Head of caudate nucleus (tissue), 42 donors: ENCODE results near the gene PHYKPL.

Experiments
- DNase-seq, 42 donors: peaks; one replicate each; pipeline versions ENCODE4 v3.0.0 to v3.0.0-alpha.2; 2020 to 2021; ENCODE audit warnings: mixed read lengths in 7 of 42
- intact Hi-C: fragments of 100-400 bp; cut with DNase I; formaldehyde crosslinking; loops from one replicate; pipeline ENCODE4 v1.15.0; 2022

Gene PHYKPL

DNA sequence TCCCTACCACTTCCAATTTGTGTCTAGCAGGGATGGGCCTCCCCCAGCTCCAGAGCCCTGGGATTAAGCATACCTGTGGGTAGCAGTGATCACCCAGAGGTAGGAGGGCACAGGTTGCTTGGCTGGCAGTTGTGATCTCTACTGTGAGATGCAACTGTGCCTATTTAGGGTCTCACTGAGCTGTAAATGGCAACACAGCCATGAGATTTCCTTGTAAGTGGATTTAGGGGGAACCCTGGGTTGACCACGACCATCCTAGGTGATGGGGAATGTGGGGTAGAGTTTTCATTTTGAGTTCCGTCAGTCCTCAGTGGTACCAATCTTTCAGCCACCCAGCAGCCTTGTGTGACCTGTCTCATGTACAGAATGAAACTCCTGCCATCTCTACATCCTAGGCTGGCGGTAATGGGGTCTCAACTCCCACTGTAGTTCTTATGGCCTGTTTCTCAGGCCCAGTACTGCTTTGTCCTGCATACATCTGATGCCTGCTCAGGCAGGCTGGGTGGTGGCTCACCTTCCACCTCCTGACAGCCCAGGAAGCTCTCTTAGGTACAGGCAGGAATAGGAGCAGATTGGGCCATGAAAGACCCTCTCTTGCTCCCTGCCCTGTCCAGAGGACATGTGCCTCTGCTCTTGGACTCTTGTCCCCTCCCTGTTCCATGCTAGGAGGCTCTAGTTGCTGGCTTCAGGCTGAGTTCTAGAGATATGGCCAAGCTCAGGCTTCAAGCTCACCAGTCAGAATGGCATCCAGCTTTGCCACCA, 20.2 kb downstream of the PHYKPL start:
- intact Hi-C loops: no loop called here
- DNase-seq: no peak

DNA sequence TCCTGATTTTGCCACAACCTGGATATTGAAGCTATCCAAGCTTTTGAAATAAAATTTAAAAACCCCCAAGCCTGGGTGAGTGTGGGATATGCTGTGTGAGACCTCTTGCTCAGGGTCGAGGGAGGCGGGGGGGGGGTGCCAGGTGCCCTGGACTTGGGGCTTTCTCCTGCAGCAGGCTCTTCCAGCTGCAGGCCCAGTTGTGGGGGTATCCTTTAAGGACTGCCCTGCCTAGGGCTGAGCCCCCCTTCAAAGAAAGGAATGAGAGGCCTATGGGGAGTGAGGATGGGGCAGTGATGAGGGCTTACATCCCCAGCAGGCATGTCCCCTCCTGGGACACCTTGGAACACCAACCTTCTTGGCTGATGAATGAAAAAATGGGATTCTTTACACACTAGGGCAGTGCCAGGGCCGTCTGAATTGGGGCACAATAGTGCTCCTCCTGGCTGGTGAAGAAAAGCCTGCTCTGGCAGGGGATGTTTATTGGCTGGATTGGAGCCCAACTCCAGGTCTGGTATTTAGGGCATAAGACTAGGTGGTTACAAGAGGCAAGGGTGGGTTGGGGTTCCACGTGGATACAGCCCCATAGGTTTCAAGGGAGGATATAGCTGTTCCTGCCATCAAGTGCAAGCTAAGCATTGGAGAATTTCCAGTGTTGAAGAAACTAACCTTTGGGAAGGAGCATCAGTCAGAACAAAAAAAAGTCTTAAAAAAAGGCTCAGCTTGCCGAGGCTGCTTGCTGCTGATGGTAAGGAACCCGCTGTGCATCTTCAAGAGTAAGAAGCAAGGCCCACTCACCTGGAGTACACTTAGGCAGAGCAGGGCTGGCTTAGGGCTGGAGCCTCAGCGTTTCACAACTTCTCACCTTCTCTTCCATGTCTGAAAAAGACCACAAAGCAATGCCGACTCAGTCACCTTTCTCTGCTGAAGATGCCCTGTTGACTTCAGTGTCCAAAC, 21.2 kb downstream of the PHYKPL start:
- intact Hi-C loops: no loop called here
- no peak for DNase-seq

DNA sequence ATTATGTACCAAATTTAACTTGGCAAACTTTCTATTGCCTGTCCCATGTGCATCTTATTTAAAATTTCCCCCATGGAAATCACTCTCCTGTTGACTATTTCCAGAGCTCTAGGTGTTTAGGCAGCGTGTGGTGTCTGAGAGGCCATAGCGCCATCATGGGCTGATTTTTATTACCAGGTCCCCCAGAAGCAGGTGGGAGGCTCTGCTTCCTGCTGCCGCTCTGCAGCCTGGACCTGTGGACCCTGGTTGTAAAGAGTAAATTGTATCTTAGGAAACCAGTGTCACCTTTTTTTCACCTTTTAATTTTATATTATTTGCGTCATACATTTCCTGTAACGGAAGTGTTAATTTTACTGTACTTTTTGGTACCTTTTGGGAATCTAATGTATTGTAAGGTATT, 21.9 kb downstream of the PHYKPL start:
- DNase-seq: no peak
- intact Hi-C loops: no loop called here

DNA sequence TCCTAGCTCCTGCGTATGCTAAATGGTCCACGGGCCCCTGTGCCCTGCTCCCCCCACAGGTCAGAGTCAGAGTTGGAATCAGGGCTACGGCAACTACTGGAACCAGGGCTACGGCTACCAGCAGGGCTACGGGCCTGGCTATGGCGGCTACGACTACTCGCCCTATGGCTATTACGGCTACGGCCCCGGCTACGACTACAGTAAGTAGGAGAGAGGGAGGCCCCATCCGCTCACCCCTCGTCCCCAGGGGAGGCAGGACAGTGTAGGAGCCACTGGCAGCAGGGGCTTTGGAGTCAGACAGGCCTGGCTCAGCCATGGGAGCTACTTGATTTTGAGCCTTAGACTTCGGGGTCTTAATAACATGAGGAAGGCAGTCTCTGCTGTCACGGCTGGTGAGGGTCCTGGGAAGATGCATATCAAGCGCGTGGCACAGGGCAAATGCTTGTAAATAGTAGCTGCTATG, 22.5 kb downstream of the PHYKPL start:
- peak in 1 of 42 donors; percentile 16 for DNase-seq
- intact Hi-C loops: no loop called here

DNA sequence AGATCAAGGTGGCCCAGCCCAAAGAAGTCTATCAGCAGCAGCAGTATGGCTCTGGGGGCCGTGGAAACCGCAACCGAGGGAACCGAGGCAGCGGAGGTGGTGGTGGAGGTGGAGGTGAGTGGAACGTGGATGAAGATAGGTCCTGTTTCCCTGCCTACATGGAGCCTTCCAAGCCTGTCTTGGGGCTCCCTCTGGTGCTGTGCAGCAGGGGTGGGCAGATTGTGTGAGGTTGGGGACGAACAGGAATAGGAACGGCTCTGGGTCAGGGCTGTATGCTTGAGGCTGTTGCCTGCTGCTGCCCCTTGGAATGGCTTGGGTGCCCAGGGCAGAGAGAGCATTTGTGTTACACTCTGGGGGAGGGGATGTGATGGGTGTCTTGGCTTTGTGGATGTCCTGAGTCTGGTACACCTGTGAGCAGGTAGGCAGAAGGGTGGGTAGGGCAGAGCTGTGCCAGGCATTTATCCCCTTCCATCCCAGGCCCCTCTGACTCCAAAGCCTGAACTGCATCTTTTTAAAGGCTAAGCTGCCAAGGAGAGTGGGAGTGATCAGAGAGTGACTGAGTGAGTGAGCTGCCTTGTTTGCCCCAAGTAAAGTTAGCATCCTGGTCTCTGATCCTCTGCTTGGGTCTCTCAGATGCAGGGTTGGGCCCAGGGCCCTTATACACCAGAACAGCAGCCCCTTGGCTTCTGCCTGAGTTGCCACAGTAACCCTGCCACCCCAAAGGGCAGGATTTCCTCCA, 23.1 kb downstream of the PHYKPL start:
- intact Hi-C loops: loop anchor here (10.0 kb wide), 1 partner anchor 55 kb away; the partner anchor contains the start of gene NHP2

DNA sequence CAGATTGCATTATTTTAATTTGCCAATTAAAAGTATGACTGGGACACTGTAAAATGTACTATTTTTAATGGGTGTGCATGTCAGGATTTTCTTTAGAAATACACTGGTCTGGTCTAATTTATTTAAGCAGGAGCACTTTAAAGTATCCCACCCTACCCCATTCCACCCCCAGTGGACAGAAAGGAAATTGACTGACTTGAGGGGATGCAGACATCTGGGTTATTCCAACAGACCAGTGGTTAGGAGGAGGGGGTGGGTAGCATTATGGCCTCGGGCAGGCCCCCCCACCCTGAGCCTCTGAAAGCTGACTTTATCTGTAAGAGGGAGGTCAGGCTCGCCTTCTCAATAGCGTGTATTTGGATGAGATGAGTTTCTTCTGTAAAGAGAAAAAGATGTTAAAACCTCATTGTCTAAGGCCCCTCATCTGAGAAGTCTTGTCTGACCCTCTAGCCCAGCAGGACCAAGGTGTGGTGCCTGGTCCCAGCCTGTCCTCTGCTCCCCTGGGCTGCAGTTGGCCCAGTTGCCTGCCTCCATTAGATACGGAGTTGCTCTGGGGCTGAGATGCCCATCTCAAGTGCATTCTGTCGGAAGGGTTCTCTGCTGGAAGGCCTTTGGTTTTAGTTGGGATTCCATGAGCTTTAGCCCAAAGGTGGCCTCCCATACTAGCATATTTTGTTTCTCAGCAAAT, 23.9 kb downstream of the PHYKPL start:
- intact Hi-C loops: loop anchor here (10.0 kb wide), 1 partner anchor 54 kb away; the partner anchor contains the start of gene NHP2

More for the DNA sequence above, 23.1 kb downstream of the PHYKPL start:
- peak in 2 of 42 donors; percentile 9 to 10 for DNase-seq

DNA sequence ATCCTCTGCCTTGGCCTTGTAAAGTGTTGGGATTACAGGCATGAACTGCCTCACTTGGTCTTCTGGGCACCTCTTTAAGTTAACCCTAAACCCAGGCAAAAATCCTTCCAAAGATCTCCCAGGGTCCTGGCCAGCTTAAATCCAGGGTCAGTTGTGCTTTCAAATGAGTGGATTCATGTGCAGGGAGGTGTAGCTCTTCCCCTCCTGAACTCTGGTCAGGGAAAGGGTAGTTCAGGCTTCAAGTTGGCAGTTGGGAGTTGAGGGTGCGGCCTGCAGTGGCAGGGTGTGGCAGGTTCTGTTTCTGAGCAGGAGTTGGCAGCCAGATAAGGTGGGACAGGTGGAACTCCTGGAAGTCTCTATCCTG, 24.7 kb downstream of the PHYKPL start:
- intact Hi-C loops: loop anchor here (10.0 kb wide), 1 partner anchor 53 kb away; the partner anchor contains the start of gene NHP2
- peak in 3 of 42 donors; percentile 2 to 13 (median 4) for DNase-seq

More for the DNA sequence above, 23.9 kb downstream of the PHYKPL start:
- DNase-seq: peak in 1 of 42 donors; percentile 5

DNA sequence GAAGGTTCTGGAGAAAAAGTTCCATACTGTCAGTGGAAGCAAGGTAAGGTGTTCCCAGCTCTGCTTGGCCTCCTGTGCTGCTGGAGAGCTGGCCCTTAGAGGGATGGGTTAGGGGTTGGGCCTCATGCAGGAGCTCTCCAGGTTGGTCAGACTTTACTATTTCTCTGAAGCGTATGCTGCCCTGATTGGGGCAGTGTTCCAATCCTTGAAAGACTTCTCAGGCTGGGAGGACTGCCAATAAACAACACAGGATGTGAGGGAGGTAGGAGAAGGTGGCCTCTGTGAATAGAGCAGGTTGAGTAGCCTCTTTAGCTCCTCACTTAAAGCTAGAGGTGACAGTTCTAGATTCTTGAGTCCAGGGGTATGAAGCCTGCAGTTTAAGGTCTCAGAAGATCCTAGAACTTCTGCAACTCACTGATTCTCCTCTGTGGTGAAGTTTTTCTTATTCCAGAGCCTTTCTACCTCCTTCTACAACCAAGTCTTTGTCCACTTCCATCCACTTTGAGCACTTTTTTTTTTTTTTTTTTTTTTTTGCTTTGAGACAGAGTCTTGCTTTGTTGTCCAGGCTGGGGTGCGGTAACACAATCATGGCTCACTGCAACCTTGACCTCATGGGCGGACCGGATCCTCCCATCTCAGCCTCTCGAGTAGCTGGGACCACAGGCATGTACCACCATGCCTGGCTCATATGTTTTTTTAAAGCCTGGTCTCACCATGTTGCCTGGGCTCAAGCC, 25.3 kb downstream of the PHYKPL start:
- intact Hi-C loops: loop anchor here (10.0 kb wide), 1 partner anchor 53 kb away; the partner anchor contains the start of gene NHP2

DNA sequence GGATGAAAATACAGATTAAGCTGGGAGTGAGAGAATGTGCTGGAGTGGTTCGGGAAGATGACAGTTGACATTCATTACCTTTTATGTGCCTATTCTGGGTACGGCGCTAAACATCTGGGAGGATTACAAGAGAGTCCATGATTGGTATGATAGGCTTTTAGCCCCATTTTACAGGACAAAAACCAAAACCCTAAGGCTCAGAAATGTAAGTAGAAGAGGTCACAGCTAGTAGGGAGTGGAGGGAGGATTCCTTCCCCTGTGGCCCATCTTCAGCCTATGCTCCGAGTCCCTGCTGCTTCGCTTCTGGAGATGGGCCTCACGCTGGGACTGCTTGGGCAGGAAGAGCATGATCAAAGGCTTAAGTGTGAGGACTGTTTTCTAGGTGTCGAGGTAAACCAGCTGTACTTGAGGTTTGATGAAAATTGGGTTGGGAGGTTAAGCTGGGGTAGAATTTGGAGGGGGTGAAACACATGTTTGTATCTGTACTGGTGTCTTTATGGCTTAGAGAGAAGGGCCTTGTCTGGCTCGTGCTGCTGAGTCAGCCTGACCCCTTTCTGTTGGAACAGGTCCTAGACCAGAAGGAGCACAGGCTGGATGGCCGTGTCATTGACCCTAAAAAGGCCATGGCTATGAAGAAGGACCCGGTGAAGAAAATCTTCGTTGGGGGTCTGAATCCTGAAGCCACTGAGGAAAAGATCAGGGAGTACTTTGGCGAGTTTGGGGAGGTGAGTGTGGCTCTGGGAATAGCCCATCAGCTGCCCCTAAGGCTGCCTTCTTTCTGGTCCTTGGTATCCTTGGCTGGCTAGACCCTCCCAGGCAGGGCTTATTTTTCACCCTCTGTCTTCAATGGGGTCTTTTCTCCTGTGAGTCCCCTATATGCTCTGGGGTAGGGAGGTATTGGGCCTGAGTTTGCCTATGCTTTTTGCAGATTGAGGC, 26.2 kb downstream of the PHYKPL start:
- intact Hi-C loops: loop anchor here (10.0 kb wide), 1 partner anchor 52 kb away; the partner anchor contains the start of gene NHP2
- DNase-seq: peak in 3 of 42 donors; percentile 15 to 62 (median 32)

More for the DNA sequence above, 25.3 kb downstream of the PHYKPL start:
- DNase-seq: peak in 2 of 42 donors; percentile 11 to 28

DNA sequence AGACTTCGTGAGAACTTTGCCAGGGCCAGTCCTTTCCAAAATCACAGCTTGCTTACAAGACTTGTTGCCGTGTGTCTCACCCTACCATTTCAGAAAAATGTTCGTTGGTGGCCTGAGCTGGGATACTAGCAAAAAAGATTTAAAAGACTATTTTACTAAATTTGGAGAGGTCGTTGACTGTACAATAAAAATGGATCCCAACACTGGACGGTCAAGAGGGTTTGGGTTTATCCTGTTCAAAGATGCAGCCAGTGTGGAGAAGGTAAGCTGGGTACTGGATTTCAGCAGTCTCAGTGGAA, 26.9 kb downstream of the PHYKPL start:
- intact Hi-C loops: loop anchor here (10.0 kb wide), 1 partner anchor 51 kb away; the partner anchor contains the start of gene NHP2
- DNase-seq: no peak

DNA sequence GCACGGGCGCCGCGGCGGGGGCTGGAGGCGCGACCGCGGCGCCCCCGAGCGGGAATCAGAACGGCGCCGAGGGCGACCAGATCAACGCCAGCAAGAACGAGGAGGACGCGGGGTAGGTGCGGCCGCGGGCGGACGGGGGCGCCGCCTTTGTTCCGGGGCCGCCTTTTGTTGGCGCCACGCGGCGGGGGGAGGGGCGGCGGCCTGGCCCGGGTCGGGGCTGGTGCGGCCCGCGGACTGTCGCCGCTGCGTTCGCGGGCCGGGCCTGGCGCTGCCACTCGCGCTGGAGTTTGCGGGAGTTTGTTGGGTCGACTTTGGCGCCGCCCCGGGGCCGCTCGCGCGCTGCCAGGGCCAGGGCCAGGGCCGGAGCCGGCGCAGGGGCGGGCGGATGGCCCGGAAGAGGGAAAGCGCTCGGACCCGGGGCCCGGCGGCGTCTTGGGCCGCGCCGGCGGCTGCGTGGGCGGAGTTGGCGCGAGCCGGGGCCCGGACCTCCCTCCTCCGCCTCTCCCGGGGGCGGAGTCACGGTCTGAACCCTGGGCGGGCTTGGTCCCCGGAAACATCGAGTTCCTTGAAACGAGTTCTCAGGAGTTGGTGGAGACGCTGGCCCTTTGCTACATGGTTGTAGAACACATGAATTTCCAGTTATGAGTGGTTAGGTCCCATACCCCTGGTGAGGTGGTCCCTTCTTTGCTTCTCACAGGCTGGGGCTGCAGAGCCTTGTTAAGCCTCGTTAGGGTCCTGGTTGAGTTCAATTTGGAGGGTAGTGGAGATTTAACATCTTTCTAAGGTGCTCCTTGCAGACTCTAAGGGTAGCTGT, 27.5 kb downstream of the PHYKPL start:
- intact Hi-C loops: loop anchor here (10.0 kb wide), 1 partner anchor 50 kb away; the partner anchor contains the start of gene NHP2

DNA sequence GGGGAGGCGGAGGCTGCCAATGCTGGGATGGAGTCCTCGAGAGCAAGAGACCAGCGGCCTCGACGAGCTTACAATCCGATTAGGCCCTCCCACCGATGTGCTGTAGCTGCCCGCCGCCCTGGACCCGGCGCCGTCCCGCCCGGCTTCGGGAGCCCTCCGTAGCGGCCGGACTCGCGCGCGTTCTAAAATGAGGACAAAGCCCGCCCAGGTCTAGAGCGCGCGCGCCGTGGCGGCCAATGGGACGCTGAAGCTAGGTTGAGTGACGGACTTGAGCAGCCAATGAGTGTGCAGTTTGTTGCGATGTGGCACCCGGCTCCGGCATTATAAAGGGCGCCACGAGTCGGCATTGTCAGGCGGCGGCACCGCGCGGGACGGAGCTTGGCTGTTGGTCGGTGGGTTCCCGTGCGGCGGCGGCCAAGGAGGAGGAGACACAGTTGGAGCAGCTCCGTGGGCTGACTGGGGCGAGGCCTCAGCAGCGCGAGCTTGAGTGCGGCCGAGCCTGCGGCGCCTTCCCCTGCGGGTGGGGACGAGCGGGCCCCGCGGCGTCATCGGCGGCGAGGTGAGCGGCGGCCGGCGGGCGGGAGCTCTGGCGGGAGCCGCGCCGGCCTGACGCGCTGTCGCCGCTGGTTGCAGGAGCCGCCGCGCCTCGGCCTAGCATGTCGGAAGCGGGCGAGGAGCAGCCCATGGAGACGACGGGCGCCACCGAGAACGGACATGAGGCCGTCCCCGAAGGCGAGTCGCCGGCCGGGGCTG, 28.2 kb downstream of the PHYKPL start, which contains the start of gene HNRNPAB:
HNRNPAB (plus strand) TSS at position 352 of the 753 bp plus-strand sequence; CDS start at position 657, 305 bp downstream.
- intact Hi-C loops: loop anchor here (10.0 kb wide), 1 partner anchor 50 kb away; the partner anchor contains the start of gene NHP2

More for the DNA sequence above, 27.5 kb downstream of the PHYKPL start:
- peak; percentile 30 to 82 (median 63) for DNase-seq

DNA sequence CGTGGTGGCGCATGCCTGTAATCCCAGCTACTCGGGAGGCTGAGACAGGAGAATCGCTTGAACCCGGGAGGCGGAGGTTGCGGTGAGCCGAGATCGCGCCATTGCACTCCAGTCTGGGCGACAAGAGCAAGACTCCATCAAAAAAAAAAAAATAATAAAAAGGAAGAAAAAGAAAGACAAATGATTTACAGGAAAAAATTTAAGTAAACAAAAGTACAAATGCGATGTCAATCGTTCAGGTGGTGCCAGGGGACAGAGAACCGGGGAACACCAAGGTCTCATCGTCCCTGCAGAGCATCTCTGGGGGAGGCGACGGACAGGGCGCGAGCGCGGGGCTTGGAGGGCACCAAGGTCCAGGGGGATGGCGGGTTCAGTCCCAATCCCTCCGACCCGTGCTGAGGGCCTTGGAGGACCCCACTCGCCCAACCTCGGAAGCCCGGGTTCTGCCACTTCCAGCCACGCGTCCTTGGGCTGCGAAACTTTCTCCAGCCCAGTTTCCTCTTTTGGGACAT, 28.9 kb downstream of the PHYKPL start:
- peak in 3 of 42 donors; percentile 7 to 30 (median 24) for DNase-seq
- intact Hi-C loops: loop anchor here (10.0 kb wide), 1 partner anchor 49 kb away; the partner anchor contains the start of gene NHP2

More for the DNA sequence above, 28.2 kb downstream of the PHYKPL start, which contains the start of gene HNRNPAB:
- DNase-seq: peak; percentile 92 to 99 (median 97)

DNA sequence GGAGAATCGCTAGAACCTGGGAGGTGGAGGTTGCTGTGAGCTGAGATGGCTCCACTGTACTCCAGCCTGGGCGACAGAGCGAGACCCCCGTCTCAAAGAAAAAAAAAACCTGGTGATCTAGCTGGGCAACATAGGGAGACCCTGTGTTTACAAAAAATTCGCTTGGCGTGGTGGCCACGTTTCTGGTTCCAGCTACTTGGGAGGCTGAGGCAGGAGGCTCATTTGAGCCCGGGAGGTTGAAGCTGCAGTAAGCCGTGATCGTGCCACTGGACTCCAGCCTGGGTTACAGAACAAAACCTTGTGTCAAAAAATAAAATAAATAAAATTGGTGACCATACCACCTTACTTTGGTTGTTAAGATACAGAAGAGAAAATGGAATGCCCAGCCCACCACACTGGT, 30.1 kb downstream of the PHYKPL start:
- no peak for DNase-seq
- intact Hi-C loops: loop anchor here (10.0 kb wide), 1 partner anchor 48 kb away; the partner anchor contains the start of gene NHP2
